ENCODE data around the gene EIF2B1.
"Not testable (repeated sequence)": the region's sequence is repeated elsewhere in the genome, so short reads cannot be mapped to it uniquely, and the experiment has no call there.

DNA sequence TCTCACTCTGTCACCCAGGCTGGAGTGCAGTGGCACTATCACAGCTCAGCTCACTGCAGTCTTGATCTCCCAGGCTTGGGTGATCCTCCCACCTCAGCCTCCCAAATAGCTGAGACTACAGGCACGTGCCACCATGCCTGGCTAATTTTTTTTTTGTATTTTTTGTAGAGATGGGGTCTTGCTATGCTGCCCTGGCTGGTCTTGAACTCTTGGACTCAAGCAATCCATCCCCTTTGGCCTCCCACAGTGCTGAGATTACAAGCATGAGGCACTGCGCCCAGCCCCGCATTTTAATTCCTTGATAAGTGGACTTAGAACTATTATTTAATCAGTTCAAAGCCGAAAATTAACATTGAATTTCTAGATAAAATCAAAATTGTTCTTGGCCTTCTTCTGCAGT, 54.7 kb downstream of the EIF2B1 start:
- TF ChIP-seq, protein P1, sequence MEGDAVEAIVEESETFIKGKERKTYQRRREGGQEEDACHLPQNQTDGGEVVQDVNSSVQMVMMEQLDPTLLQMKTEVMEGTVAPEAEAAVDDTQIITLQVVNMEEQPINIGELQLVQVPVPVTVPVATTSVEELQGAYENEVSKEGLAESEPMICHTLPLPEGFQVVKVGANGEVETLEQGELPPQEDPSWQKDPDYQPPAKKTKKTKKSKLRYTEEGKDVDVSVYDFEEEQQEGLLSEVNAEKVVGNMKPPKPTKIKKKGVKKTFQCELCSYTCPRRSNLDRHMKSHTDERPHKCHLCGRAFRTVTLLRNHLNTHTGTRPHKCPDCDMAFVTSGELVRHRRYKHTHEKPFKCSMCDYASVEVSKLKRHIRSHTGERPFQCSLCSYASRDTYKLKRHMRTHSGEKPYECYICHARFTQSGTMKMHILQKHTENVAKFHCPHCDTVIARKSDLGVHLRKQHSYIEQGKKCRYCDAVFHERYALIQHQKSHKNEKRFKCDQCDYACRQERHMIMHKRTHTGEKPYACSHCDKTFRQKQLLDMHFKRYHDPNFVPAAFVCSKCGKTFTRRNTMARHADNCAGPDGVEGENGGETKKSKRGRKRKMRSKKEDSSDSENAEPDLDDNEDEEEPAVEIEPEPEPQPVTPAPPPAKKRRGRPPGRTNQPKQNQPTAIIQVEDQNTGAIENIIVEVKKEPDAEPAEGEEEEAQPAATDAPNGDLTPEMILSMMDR (conservative IDR thresholded peaks at IDR 0.05; ENCODE audit: low read depth, low read length): not testable (repeated sequence)
- TF ChIP-seq EZH2 (IDR thresholded peaks at IDR 0.05; ENCODE audit: low read length, unreplicated experiment): not testable (repeated sequence)
